ENCODE measurements around the gene ALOXE3. TPM values are rescaled to one million over a fixed set of nuclear protein-coding genes. Genes with fewer than 3 reads are reported as not detected.

The ALOXE3 gene
- total and polyA plus RNA-seq, 2 of the 8 experiments (the other 6 are each of a cell fraction or from before 2014, with no cell fraction given) = 0.26 TPM; not detected in 1

GRCh38 chr17:8105957-8106398, 12.3 kb downstream of the ALOXE3 start:
- H2AK5ac ChIP-seq (ENCODE audit: low read depth, low read length) = no peak overlapping the region
- peaks cover 0 to 13% (median 3%) of the 10 kb centered on the region in 4 experiments; a peak in 5 of 7 replicates for H3K4me1 ChIP-seq (replicated peaks in 1 of 4; ENCODE audit: control insufficient read depth in 3 of 4, insufficient read depth in 4 of 4, low read length in 3 of 4)
- no peak overlapping the region for H3K23ac ChIP-seq (ENCODE audit: insufficient read length)
- peaks cover 5% of the 10 kb centered on the region; the same call in 1 of the 2 replicates for H3K23me2 ChIP-seq (ENCODE audit: low read depth, low read length)
- no peaks in the 10 kb centered on the region for H3K9me3 ChIP-seq (ENCODE audit: insufficient read depth in 2 of 2, low read depth in 1 of 2, low read length in 1 of 2)
- no peaks in the 10 kb centered on the region for H3K36me3 ChIP-seq (ENCODE audit: control insufficient read depth in 2 of 4, insufficient read depth in 4 of 4, low read length in 3 of 4)
- no peak overlapping the region for H3K9ac ChIP-seq (replicated peaks in 1 of 4; ENCODE audit: extremely low read depth in 1 of 4, low read depth in 3 of 4, low read length in 3 of 4)
- no peak overlapping the region for H4K5ac ChIP-seq (ENCODE audit: insufficient read length, low read depth, low read length)
- H2BK20ac ChIP-seq (ENCODE audit: low read length) = no peak overlapping the region
- H3K18ac ChIP-seq (ENCODE audit: extremely low read depth, low read length) = no peak overlapping the region; the same call in 1 of the 2 replicates
- H3K79me2 ChIP-seq (ENCODE audit: control insufficient read depth in 1 of 2, insufficient read depth in 2 of 2, low read length in 2 of 2) = no peaks in the 10 kb centered on the region
- 87% methylated on average over 5 of the region's 5 CpGs; no CpG with 5 or more reads in 1 of the 2 experiments for WGBS, 2 experiments (ENCODE audit: extremely low coverage in 1 of 2, insufficient coverage in 1 of 2, insufficient read length in 1 of 2, insufficient replicate concordance in 2 of 2, low coverage in 1 of 2, low lambda C conversion rate in 2 of 2, missing lambda C conversion rate in 1 of 2)
- 0 out of 2 replicates have a peak overlapping the region, but pooled peaks have one; percentile 35 for H2AFZ ChIP-seq (ENCODE audit: low read length)
- no peak overlapping the region for H3K27ac ChIP-seq (ENCODE audit: low read depth, low read length)
- H2BK12ac ChIP-seq (ENCODE audit: low read depth, low read length) = peak overlapping the region; percentile 60; the same call in 1 of the 2 replicates
- ChIA-PET POLR2A (ENCODE audit: partially characterized antibody) (interaction anchor here (1.1 to 1.3 kb wide), 2 partner anchors 27 to 67 kb away, joined by 3 read pairs; no protein-coding TSS in a partner anchor), CTCF (ENCODE audit: partially characterized antibody) (interaction anchor here (1.5 to 23.3 kb wide), 7 partner anchors 10 to 84 kb away, joined by 5 to 501 read pairs (median 37); partner anchors contain the start of genes ALOX12B and ALOXE3)
- no peak overlapping the region for H2BK15ac ChIP-seq (ENCODE audit: low read length)
- H3K79me1 ChIP-seq (ENCODE audit: low read depth, low read length) = no peaks in the 10 kb centered on the region
- DNase-seq (ENCODE audit: low read depth in 1 of 2, low spot score in 2 of 2) = no peak
- H4K8ac ChIP-seq (ENCODE audit: extremely low read depth, insufficient read depth, low read length) = no peak overlapping the region
- H3K14ac ChIP-seq (ENCODE audit: insufficient read length) = no peak overlapping the region
- H4K20me1 ChIP-seq (replicated peaks in 1 of 2; ENCODE audit: control insufficient read depth in 1 of 2, insufficient read depth in 2 of 2, low read length in 2 of 2) = peaks cover 0 to 3% of the 10 kb centered on the region in 2 experiments
- H3K4ac ChIP-seq (replicated peaks; ENCODE audit: insufficient read length, low read depth, low read length) = no peak overlapping the region
- FAIRE-seq = no peak
- no peak overlapping the region for H3K4me2 ChIP-seq (ENCODE audit: insufficient read depth in 1 of 2, low read depth in 2 of 2, low read length in 2 of 2)
- H2BK5ac ChIP-seq (ENCODE audit: low read depth, low read length) = no peak overlapping the region
- peaks cover 0 to 27% (median 22%) of the 10 kb centered on the region in 4 experiments; a peak in 6 of 7 replicates for H3K27me3 ChIP-seq (replicated peaks in 1 of 4; ENCODE audit: control insufficient read depth in 3 of 4, extremely low read depth in 1 of 4, insufficient read depth in 3 of 4, low read length in 3 of 4)
- no peak overlapping the region for H4K91ac ChIP-seq (replicated peaks; ENCODE audit: insufficient read length, low read length)
- H2BK120ac ChIP-seq (replicated peaks; ENCODE audit: low read depth, low read length) = no peak overlapping the region
- no peak overlapping the region for H3K56ac ChIP-seq (replicated peaks; ENCODE audit: insufficient read length, low read depth, low read length)
- no peak overlapping the region for H3K4me3 ChIP-seq (ENCODE audit: extremely low read depth in 1 of 4, insufficient read depth in 2 of 4, low read depth in 3 of 4, low read length in 4 of 4)
- TF ChIP-seq YY1 (IDR thresholded peaks at IDR 0.05; ENCODE audit: low read depth, low read length) (no peak), ZNF274 (IDR thresholded peaks at IDR 0.05; ENCODE audit: borderline replicate concordance, extremely low read depth, low read length) (no peak), RAD21 (IDR thresholded peaks at IDR 0.05 in 1 of 2, conservative IDR thresholded peaks at IDR 0.05 in 1 of 2; ENCODE audit: low read depth in 2 of 2, low read length in 2 of 2) (no peak), JUN (IDR thresholded peaks at IDR 0.05; ENCODE audit: low read depth, low read length) (no peak), SP2 (IDR thresholded peaks at IDR 0.05; ENCODE audit: low read length) (no peak), SIX5 (IDR thresholded peaks at IDR 0.05; ENCODE audit: low read depth, low read length) (no peak), TAF7 (optimal IDR thresholded peaks at IDR 0.05; ENCODE audit: borderline replicate concordance, low read depth, low read length) (no peak), E2F6 (IDR thresholded peaks at IDR 0.05) (no peak), SRF (IDR thresholded peaks at IDR 0.05; ENCODE audit: low read depth, low read length) (no peak)

Measured in H1 (cell line).